K562 (cell line): ENCODE measurements around the gene ADAMTS14. TPM values are rescaled to one million over a fixed set of nuclear protein-coding genes. Genes with fewer than 3 reads are reported as not detected.

Experiments
- ARNT ChIP-seq, 2 experiments: fragments of 450-650 bp; IDR thresholded peaks; 2 replicates each; pipeline ENCODE4 v1.6.1; 2016; ENCODE audit warnings: mild to moderate bottlenecking in 1 of 2
- ATF7 ChIP-seq: fragments of 450-650 bp; IDR thresholded peaks from 2 replicates; pipeline ENCODE4 v1.7.1; 2014; ENCODE audit warnings: mild to moderate bottlenecking, moderate library complexity
- CEBPG ChIP-seq, 3 experiments: fragments of 200-800 bp in 1 of 3; sonication (Bioruptor generic) in 1 of 3; sonication (generic) in 1 of 3; formaldehyde crosslinking in 1 of 3; IDR thresholded peaks in 2 of 3; conservative IDR thresholded peaks in 1 of 3; 2 replicates each; pipeline versions ENCODE4 v1.6.1 to v1.8.0; 2016 to 2022; ENCODE audit warnings: missing compliant biosample characterization in 2 of 3, missing genetic modification characterization in 2 of 3, mild to moderate bottlenecking in 1 of 3, missing genetic modification reagents in 1 of 3
- CREB1 ChIP-seq, 2 experiments: sonication (generic) in 1 of 2; formaldehyde crosslinking in 1 of 2; IDR thresholded peaks; 2 replicates each; pipeline versions ENCODE4 v1.6.1 to v1.8.0; 2012 to 2022; ENCODE audit warnings: inconsistent platforms in 1 of 2, mild to moderate bottlenecking in 1 of 2, missing genetic modification reagents in 1 of 2, moderate library complexity in 1 of 2
- GABPB1 ChIP-seq: sonication (generic); formaldehyde crosslinking; IDR thresholded peaks from 2 replicates; pipeline ENCODE4 v1.8.0; 2022; ENCODE audit warnings: mild to moderate bottlenecking, missing genetic modification reagents
- NEUROD1 ChIP-seq: fragments of 150-350 bp; IDR thresholded peaks from 2 replicates; pipeline ENCODE4 v1.6.1; 2014; ENCODE audit warnings: borderline replicate concordance, low read length, low read depth; ENCODE audit not compliant: partially characterized antibody
- NUFIP1 ChIP-seq: fragments of 450-650 bp; IDR thresholded peaks from 2 replicates; pipeline ENCODE4 v1.6.1; 2018; ENCODE audit not compliant: partially characterized antibody
- SNIP1 ChIP-seq: fragments of 450-650 bp; IDR thresholded peaks from 2 replicates; pipeline ENCODE4 v1.7.1; 2017; ENCODE audit warnings: low read depth, mild to moderate bottlenecking
- ZC3H11A ChIP-seq: IDR thresholded peaks from 2 replicates; pipeline ENCODE4 v1.6.1; 2012; ENCODE audit warnings: low read depth, low read length, improper control_type of control experiment
- ZNF143 ChIP-seq: sonication (generic); formaldehyde crosslinking; IDR thresholded peaks from 2 replicates; pipeline ENCODE4 v1.9.0; 2022; ENCODE audit warnings: mild to moderate bottlenecking, missing genetic modification reagents
- ZNF507 ChIP-seq: conservative IDR thresholded peaks from 2 replicates; pipeline ENCODE4 v1.6.1; 2017; ENCODE audit warnings: missing genetic modification characterization, missing compliant biosample characterization
- ZNF764 ChIP-seq: fragments of 250-450 bp; sonication (Bioruptor Pico); IDR thresholded peaks from 2 replicates; pipeline ENCODE4 v1.4.0; 2020; ENCODE audit warnings: low read depth, mild to moderate bottlenecking, moderate library complexity
- polyA plus RNA-seq, 8 experiments: library from polyadenylated mRNA; depleted of rRNA in 4 of 8; stranded (reverse) in 5 of 8; unstranded in 3 of 8; fragments of >200 nt; fragmentation: Nextera tagmentation in 2 of 8; fragmentation: Illumina TruSeq in 1 of 8; extraction: Ambion mirVana in 2 of 8; extraction: Trizol in 1 of 8; gene quantifications; 2 replicates each; pipeline versions ENCODE4 v1.2.1 to v1.2.3, GENCODE V29; 2011 to 2014; ENCODE audit warnings: inconsistent platforms in 1 of 8, missing spikeins in 1 of 8
- total RNA-seq, 7 experiments: library from RNA; depleted of rRNA in 6 of 7; stranded (reverse); fragments of >200 nt in 6 of 7; fragmentation: Illumina TruSeq in 2 of 7; extraction: Trizol in 2 of 7; gene quantifications; 2 replicates each; pipeline versions ENCODE4 v1.2.1 to v1.2.3, GENCODE V29; 2011 to 2021; ENCODE audit warnings: low replicate concordance in 1 of 7
- TF ChIP-seq, protein P1 (sequence below): fragments of 450-650 bp; formaldehyde crosslinking; IDR thresholded peaks from 2 replicates; pipeline ENCODE4 v1.4.0; 2020; ENCODE audit warnings: mild to moderate bottlenecking, moderate library complexity
- TF ChIP-seq, protein P2 (sequence below): sonication (generic); formaldehyde crosslinking; IDR thresholded peaks from 2 replicates; pipeline ENCODE4 v1.8.1; 2022; ENCODE audit warnings: missing genetic modification reagents
- TF ChIP-seq, protein P3 (sequence below): fragments of 450-650 bp; conservative IDR thresholded peaks from 2 replicates; pipeline ENCODE4 v1.6.1; 2016; ENCODE audit warnings: missing genetic modification characterization, low read depth, mild to moderate bottlenecking, control low read depth, missing compliant biosample characterization
- TF ChIP-seq, protein P4 (sequence below), 2 experiments: fragments of 250-450 bp in 1 of 2; fragments of 450-650 bp in 1 of 2; sonication (Bioruptor Pico) in 1 of 2; IDR thresholded peaks; 2 replicates each; pipeline versions ENCODE4 v1.6.1 to v1.8.0; 2016 to 2021; ENCODE audit warnings: mild to moderate bottlenecking in 2 of 2, moderate library complexity in 2 of 2, missing compliant biosample characterization in 1 of 2, missing genetic modification characterization in 1 of 2
- TF ChIP-seq, protein P5 (sequence below): sonication (generic); formaldehyde crosslinking; IDR thresholded peaks from 2 replicates; pipeline ENCODE4 v1.9.0; 2022; ENCODE audit warnings: mild to moderate bottlenecking, missing genetic modification reagents

Gene ADAMTS14
- total and polyA plus RNA-seq, 9 of the 15 experiments (the other 6 are each of a cell fraction or from before 2014, with no cell fraction given), result 0.04 to 37.4 (median 15.9) TPM

DNA sequence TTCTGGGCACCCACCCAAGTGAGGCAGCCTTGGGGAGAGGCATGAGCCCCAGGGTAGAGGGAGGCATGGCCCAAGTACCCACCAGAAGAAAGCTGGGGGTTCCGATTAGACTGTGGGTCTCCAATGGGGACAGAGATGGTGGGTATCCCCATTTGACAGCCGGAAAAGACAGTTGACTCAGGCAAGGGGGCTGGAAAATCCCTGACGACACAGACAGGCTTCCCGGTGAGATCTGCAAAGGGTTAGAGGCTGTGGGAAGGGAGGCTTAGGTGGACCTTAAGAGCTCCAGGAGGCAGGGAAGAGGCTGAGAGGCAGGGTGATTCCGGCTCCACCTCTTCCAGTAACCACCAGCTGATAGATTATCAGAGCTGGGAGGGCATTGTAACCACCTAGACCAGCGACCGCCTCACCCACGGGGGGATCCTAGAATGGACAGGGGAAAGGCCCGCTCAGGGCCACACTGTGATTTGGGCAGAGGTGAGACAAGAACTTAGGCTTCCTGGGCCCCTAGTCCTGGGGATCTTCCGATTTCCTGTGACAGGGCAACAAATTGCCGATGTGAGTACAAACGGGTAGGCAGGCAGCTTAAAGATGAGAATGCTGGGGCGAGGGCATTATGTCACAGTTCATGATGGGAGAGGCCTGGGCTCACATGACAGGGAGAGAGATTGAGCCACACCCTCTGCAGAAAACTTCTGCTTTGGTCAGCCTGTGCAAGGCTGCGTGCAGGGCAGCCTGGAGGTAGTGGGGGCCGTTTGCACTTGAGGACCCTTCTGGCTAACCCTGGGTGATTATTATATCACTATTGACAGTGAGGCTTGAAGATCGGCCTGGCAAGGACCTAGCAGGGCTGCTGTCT is 107.4 kb downstream of the ADAMTS14 start (continued):
- TF ChIP-seq, protein P1, sequence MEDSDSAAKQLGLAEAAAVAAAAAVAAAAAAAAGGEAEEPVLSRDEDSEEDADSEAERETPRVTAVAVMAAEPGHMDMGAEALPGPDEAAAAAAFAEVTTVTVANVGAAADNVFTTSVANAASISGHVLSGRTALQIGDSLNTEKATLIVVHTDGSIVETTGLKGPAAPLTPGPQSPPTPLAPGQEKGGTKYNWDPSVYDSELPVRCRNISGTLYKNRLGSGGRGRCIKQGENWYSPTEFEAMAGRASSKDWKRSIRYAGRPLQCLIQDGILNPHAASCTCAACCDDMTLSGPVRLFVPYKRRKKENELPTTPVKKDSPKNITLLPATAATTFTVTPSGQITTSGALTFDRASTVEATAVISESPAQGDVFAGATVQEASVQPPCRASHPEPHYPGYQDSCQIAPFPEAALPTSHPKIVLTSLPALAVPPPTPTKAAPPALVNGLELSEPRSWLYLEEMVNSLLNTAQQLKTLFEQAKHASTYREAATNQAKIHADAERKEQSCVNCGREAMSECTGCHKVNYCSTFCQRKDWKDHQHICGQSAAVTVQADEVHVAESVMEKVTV (CRISPR knock-in tag), result no peak
- TF ChIP-seq, protein P2, sequence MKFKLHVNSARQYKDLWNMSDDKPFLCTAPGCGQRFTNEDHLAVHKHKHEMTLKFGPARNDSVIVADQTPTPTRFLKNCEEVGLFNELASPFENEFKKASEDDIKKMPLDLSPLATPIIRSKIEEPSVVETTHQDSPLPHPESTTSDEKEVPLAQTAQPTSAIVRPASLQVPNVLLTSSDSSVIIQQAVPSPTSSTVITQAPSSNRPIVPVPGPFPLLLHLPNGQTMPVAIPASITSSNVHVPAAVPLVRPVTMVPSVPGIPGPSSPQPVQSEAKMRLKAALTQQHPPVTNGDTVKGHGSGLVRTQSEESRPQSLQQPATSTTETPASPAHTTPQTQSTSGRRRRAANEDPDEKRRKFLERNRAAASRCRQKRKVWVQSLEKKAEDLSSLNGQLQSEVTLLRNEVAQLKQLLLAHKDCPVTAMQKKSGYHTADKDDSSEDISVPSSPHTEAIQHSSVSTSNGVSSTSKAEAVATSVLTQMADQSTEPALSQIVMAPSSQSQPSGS (CRISPR knock-in tag), result no peak
- TF ChIP-seq ZNF143, result no peak
- TF ChIP-seq ZNF764, result no peak
- TF ChIP-seq, protein P3, sequence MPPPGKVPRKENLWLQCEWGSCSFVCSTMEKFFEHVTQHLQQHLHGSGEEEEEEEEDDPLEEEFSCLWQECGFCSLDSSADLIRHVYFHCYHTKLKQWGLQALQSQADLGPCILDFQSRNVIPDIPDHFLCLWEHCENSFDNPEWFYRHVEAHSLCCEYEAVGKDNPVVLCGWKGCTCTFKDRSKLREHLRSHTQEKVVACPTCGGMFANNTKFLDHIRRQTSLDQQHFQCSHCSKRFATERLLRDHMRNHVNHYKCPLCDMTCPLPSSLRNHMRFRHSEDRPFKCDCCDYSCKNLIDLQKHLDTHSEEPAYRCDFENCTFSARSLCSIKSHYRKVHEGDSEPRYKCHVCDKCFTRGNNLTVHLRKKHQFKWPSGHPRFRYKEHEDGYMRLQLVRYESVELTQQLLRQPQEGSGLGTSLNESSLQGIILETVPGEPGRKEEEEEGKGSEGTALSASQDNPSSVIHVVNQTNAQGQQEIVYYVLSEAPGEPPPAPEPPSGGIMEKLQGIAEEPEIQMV (tag), result no peak
- no peak for TF ChIP-seq CEBPG (CRISPR knock-in tag; IDR thresholded peaks at IDR 0.05)
- 0 out of 4 replicates have a peak, but pooled peaks of 1 of the 2 experiments have one; percentile 16 for TF ChIP-seq CEBPG (tag; conservative IDR thresholded peaks at IDR 0.05 in 1 of 2, IDR thresholded peaks at IDR 0.05 in 1 of 2)
- no peak for TF ChIP-seq SNIP1
- TF ChIP-seq, protein P4, sequence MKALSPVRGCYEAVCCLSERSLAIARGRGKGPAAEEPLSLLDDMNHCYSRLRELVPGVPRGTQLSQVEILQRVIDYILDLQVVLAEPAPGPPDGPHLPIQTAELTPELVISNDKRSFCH (CRISPR knock-in tag; IDR thresholded peaks at IDR 0.05), result no peak
- TF ChIP-seq, protein P4 (tag; IDR thresholded peaks at IDR 0.05), result no peak
- TF ChIP-seq ARNT (IDR thresholded peaks at IDR 0.05), result no peak
- TF ChIP-seq ZNF507 (tag), result no peak
- TF ChIP-seq ATF7, result peak; percentile 61
- TF ChIP-seq, protein P5, sequence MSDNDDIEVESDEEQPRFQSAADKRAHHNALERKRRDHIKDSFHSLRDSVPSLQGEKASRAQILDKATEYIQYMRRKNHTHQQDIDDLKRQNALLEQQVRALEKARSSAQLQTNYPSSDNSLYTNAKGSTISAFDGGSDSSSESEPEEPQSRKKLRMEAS, result 0 out of 2 replicates have a peak, but pooled peaks have one; percentile 17
- TF ChIP-seq ZC3H11A, result no peak
- TF ChIP-seq NUFIP1, result no peak
- TF ChIP-seq GABPB1 (CRISPR knock-in tag), result no peak
- no peak for TF ChIP-seq CREB1 (IDR thresholded peaks at IDR 0.05)
- TF ChIP-seq CREB1 (CRISPR knock-in tag; IDR thresholded peaks at IDR 0.05), result no peak
- no peak for TF ChIP-seq NEUROD1
